H1 (cell line): ENCODE data around the gene TNS3. TPM values are rescaled to one million over a fixed set of nuclear protein-coding genes. Genes with fewer than 3 reads are reported as not detected.

Experiments
- CTCF ChIA-PET: fragments of 300-600 bp; sonication (Branson Sonifier 250); formaldehyde crosslinking; loops from one replicate; lab custom pipeline; 2021; ENCODE audit not compliant: partially characterized antibody; lab: Charles Lee
- POLR2A ChIA-PET: fragments of 300-600 bp; sonication (Branson Sonifier 250); formaldehyde crosslinking; loops from one replicate; lab custom pipeline; 2021; ENCODE audit warnings: inconsistent platforms; ENCODE audit not compliant: partially characterized antibody; lab: Charles Lee
- DNase-seq, 2 experiments: peaks; one replicate each; pipeline versions ENCODE4 v3.0.0 to v3.0.0-alpha.2; 2010 to 2022; ENCODE audit warnings: low spot score in 2 of 2, low read depth in 1 of 2, mixed read lengths in 1 of 2
- FAIRE-seq: peaks from 2 replicates; lab custom pipeline; 2011; peaks lifted over from hg19 to GRCh38; lab: Jason Lieb, UNC
- H2AFZ ChIP-seq: 2 replicates; pipeline ENCODE4 v1.8.1; 2012; ENCODE audit warnings: low read length, inconsistent platforms
- H2AK5ac ChIP-seq: 2 replicates; pipeline ENCODE4 v1.6.1; 2013; ENCODE audit warnings: low read depth, low read length
- H2BK120ac ChIP-seq: replicated peaks from 2 replicates; pipeline ENCODE3; 2013; ENCODE audit warnings: low read depth, low read length, inconsistent platforms
- H2BK12ac ChIP-seq: 2 replicates; pipeline ENCODE4 v1.6.1; 2013; ENCODE audit warnings: low read depth, low read length
- H2BK15ac ChIP-seq: 2 replicates; pipeline ENCODE4 v1.6.1; 2013; ENCODE audit warnings: low read length
- H2BK20ac ChIP-seq: 2 replicates; pipeline ENCODE4 v1.6.1; 2013; ENCODE audit warnings: low read length
- H2BK5ac ChIP-seq: 2 replicates; pipeline ENCODE4 v1.6.1; 2013; ENCODE audit warnings: low read depth, low read length
- H3K14ac ChIP-seq: 2 replicates; pipeline ENCODE4 v1.6.1; 2013; ENCODE audit warnings: inconsistent platforms; ENCODE audit not compliant: insufficient read length
- H3K18ac ChIP-seq: 2 replicates; pipeline ENCODE4 v1.6.1; 2013; ENCODE audit warnings: low read length; ENCODE audit errors: extremely low read depth
- H3K23ac ChIP-seq: 2 replicates; pipeline ENCODE4 v1.6.1; 2013; ENCODE audit warnings: inconsistent platforms; ENCODE audit not compliant: insufficient read length
- H3K23me2 ChIP-seq: 2 replicates; pipeline ENCODE4 v1.6.1; 2013; ENCODE audit warnings: low read depth, low read length
- H3K27ac ChIP-seq: 2 replicates; pipeline ENCODE4 v1.6.1; 2011; ENCODE audit warnings: low read depth, low read length, inconsistent platforms
- H3K27me3 ChIP-seq, 4 experiments: replicated peaks in 1 of 4; 1 replicate in 1 of 4; 2 replicates in 3 of 4; pipeline versions ENCODE4 v1.6.1 to v1.8.1; 2011 to 2013; ENCODE audit warnings: low read length in 3 of 4, mild to moderate bottlenecking in 3 of 4, inconsistent platforms in 2 of 4, mixed read lengths in 2 of 4, moderate library complexity in 1 of 4; ENCODE audit not compliant: control insufficient read depth in 3 of 4, insufficient read depth in 3 of 4; ENCODE audit errors: extremely low read depth in 1 of 4
- H3K36me3 ChIP-seq, 4 experiments: 2 replicates each; pipeline versions ENCODE4 v1.6.1 to v1.8.1; 2011 to 2013; ENCODE audit warnings: mild to moderate bottlenecking in 4 of 4, low read length in 3 of 4, moderate library complexity in 2 of 4, control low read depth in 1 of 4, inconsistent platforms in 1 of 4; ENCODE audit not compliant: insufficient read depth in 4 of 4, control insufficient read depth in 2 of 4
- H3K4ac ChIP-seq: replicated peaks from 2 replicates; pipeline ENCODE3; 2013; ENCODE audit warnings: low read length, low read depth, mixed read lengths, inconsistent platforms; ENCODE audit not compliant: insufficient read length
- H3K4me1 ChIP-seq, 4 experiments: replicated peaks in 1 of 4; 1 replicate in 1 of 4; 2 replicates in 3 of 4; pipeline versions ENCODE4 v1.6.1 to v1.8.1; 2011 to 2013; ENCODE audit warnings: low read length in 3 of 4, inconsistent platforms in 2 of 4, mixed read lengths in 1 of 4; ENCODE audit not compliant: insufficient read depth in 4 of 4, control insufficient read depth in 3 of 4
- H3K4me2 ChIP-seq, 2 experiments: 2 replicates each; pipeline versions ENCODE4 v1.6.1 to v1.8.1; 2011 to 2013; ENCODE audit warnings: low read depth in 2 of 2, low read length in 2 of 2, control low read depth in 1 of 2, inconsistent platforms in 1 of 2, mild to moderate bottlenecking in 1 of 2; ENCODE audit not compliant: insufficient read depth in 1 of 2
- H3K4me3 ChIP-seq, 4 experiments: fragments of 200-600, 300-600 bp in 1 of 4; sonication (generic), shearing (Covaris generic), sonication (Bioruptor Twin) in 1 of 4; 2 replicates each; pipeline versions ENCODE4 v1.5.1 to v1.8.1; 2011 to 2016; ENCODE audit warnings: low read length in 4 of 4, low read depth in 3 of 4, control low read depth in 2 of 4, inconsistent platforms in 2 of 4, mild to moderate bottlenecking in 2 of 4, mixed read lengths in 1 of 4, moderate library complexity in 1 of 4; ENCODE audit not compliant: insufficient read depth in 2 of 4; ENCODE audit errors: extremely low read depth in 1 of 4
- H3K56ac ChIP-seq: replicated peaks from 2 replicates; pipeline ENCODE3; 2013; ENCODE audit warnings: low read depth, mild to moderate bottlenecking, mixed read lengths, low read length, inconsistent platforms; ENCODE audit not compliant: insufficient read length
- H3K79me1 ChIP-seq: 2 replicates; pipeline ENCODE4 v1.6.1; 2013; ENCODE audit warnings: low read depth, low read length, control low read depth
- H3K79me2 ChIP-seq, 2 experiments: 2 replicates each; pipeline versions ENCODE4 v1.6.1 to v1.8.1; 2012 to 2013; ENCODE audit warnings: low read length in 2 of 2, mild to moderate bottlenecking in 2 of 2, inconsistent platforms in 1 of 2; ENCODE audit not compliant: insufficient read depth in 2 of 2, control insufficient read depth in 1 of 2
- H3K9ac ChIP-seq, 4 experiments: replicated peaks in 1 of 4; 1 replicate in 1 of 4; 2 replicates in 3 of 4; pipeline versions ENCODE4 v1.6.1 to v1.8.1; 2011 to 2013; ENCODE audit warnings: low read depth in 3 of 4, low read length in 3 of 4, control low read depth in 2 of 4, mild to moderate bottlenecking in 2 of 4, moderate library complexity in 2 of 4, inconsistent platforms in 1 of 4; ENCODE audit errors: extremely low read depth in 1 of 4
- H3K9me3 ChIP-seq, 2 experiments: 2 replicates each; pipeline versions ENCODE4 v1.6.1 to v1.8.1; 2012 to 2013; ENCODE audit warnings: mild to moderate bottlenecking in 2 of 2, moderate library complexity in 2 of 2, control low read depth in 1 of 2, inconsistent platforms in 1 of 2, low read depth in 1 of 2, low read length in 1 of 2, mixed read lengths in 1 of 2; ENCODE audit not compliant: insufficient read depth in 2 of 2
- H4K20me1 ChIP-seq, 2 experiments: replicated peaks in 1 of 2; 2 replicates each; pipeline versions ENCODE3 to v1.8.1; 2011 to 2013; ENCODE audit warnings: inconsistent platforms in 2 of 2, low read length in 2 of 2, mild to moderate bottlenecking in 1 of 2; ENCODE audit not compliant: insufficient read depth in 2 of 2, control insufficient read depth in 1 of 2
- H4K5ac ChIP-seq: 2 replicates; pipeline ENCODE4 v1.6.1; 2013; ENCODE audit warnings: low read length, low read depth, mixed read lengths, inconsistent platforms; ENCODE audit not compliant: insufficient read length
- H4K8ac ChIP-seq: 2 replicates; pipeline ENCODE4 v1.8.0; 2013; ENCODE audit warnings: mild to moderate bottlenecking, moderate library complexity, low read length, inconsistent platforms; ENCODE audit not compliant: insufficient read depth; ENCODE audit errors: extremely low read depth
- H4K91ac ChIP-seq: replicated peaks from 2 replicates; pipeline ENCODE3; 2013; ENCODE audit warnings: low read length, mixed read lengths, inconsistent platforms; ENCODE audit not compliant: insufficient read length
- GTF2F1 ChIP-seq: IDR thresholded peaks from 2 replicates; pipeline ENCODE4 v1.6.1; 2012; ENCODE audit warnings: low read depth, low read length, improper control_type of control experiment, borderline replicate concordance
- HDAC2 ChIP-seq, 2 experiments: fragments of 300-600 bp in 1 of 2; sonication (generic) in 1 of 2; IDR thresholded peaks; 2 replicates each; pipeline ENCODE4 v1.6.1; 2011 to 2012; ENCODE audit warnings: low read depth in 2 of 2, low read length in 2 of 2, mild to moderate bottlenecking in 2 of 2, moderate library complexity in 2 of 2, borderline replicate concordance in 1 of 2, inconsistent platforms in 1 of 2
- TEAD4 ChIP-seq: IDR thresholded peaks from 2 replicates; pipeline ENCODE4 v1.6.1; 2012; ENCODE audit warnings: low read depth, low read length, inconsistent platforms, mixed read lengths
- WGBS, 2 experiments: shearing (Covaris generic) in 1 of 2; methylation state at CpG; one replicate each; pipeline versions ENCODE4 v1.1.6 to v1.1.7; 2013 to 2015; ENCODE audit warnings: low lambda C conversion rate in 2 of 2, mixed read lengths in 2 of 2, inconsistent platforms in 1 of 2, low coverage in 1 of 2, missing lambda C conversion rate in 1 of 2; ENCODE audit not compliant: insufficient replicate concordance in 2 of 2, insufficient coverage in 1 of 2, insufficient read length in 1 of 2; ENCODE audit errors: extremely low coverage in 1 of 2, missing lambda C conversion rate in 1 of 2; 5-methylcytosine and 5-hydroxymethylcytosine counted together
- polyA plus RNA-seq, 7 experiments: library from polyadenylated mRNA; depleted of rRNA in 3 of 7; stranded (reverse) in 5 of 7; unstranded in 2 of 7; fragments of >200 nt in 5 of 7; fragments of 200-250 nt in 2 of 7; gene quantifications; 1 replicate in 5 of 7; 2 replicates in 1 of 7; 4 replicates in 1 of 7; pipeline versions ENCODE4 v1.2.1 to v1.2.3, GENCODE V29; 2011 to 2013; ENCODE audit warnings: missing spikeins in 2 of 7, mixed read lengths in 2 of 7
- total RNA-seq: library from RNA; stranded (reverse); fragmentation: NEBNext Ultra II Directional; extraction: Animal tissue kit (Norgen Biotek cat#: 25700); gene quantifications from 2 replicates; pipeline ENCODE4 v1.2.1, GENCODE V29; 2021

The TNS3 gene
- total and polyA plus RNA-seq, 2 of the 8 experiments (the other 6 are each of a cell fraction or from before 2014, with no cell fraction given) = 11.9 to 24.2 TPM

DNA sequence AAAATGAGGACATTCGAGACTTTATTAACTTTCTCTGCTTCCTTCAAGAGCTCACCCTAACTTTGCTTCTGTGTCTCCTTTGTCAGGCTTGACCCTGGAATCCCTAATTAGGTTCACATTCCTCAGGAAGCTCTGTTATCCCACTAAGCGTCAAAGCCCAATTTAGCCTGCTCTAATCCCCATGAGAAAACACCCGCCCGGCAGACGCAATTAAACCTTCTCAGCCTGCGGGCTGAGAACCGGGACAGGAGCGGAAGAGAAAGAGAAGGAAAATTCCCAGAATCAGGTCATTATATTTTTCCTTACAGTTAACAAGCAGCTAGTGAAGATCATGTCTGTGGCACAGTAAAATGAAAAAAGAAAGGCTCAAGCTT, 93.0 kb downstream of the TNS3 start:
- Histone ChIP-seq H2AK5ac (no peak overlapping the region), H4K91ac (no peak overlapping the region), H3K4me3 (no peak overlapping the region), H3K79me2 (no peaks in the 10 kb centered on the region; a peak in 1 of 4 replicates), H3K9ac (no peak overlapping the region), H3K27ac (no peak overlapping the region), H3K79me1 (peaks cover 12% of the 10 kb centered on the region), H4K20me1 (peaks cover 5 to 19% of the 10 kb centered on the region in 2 experiments), H3K4me1 (peaks cover 0 to 15% (median 8%) of the 10 kb centered on the region in 4 experiments; a peak in 4 of 7 replicates), H3K14ac (no peak overlapping the region), H4K8ac (no peak overlapping the region), H2BK12ac (no peak overlapping the region), H3K4me2 (no peak overlapping the region), H3K23ac (no peak overlapping the region), H3K56ac (no peak overlapping the region), H2BK120ac (no peak overlapping the region), H2BK20ac (no peak overlapping the region), H3K4ac (no peak overlapping the region), H3K27me3 (peaks cover 0 to 9% (median 5%) of the 10 kb centered on the region in 4 experiments; a peak in 6 of 7 replicates), H3K36me3 (no peaks in the 10 kb centered on the region), H2AFZ (no peak overlapping the region), H2BK5ac (no peak overlapping the region), H3K18ac (no peak overlapping the region), H2BK15ac (no peak overlapping the region), H4K5ac (no peak overlapping the region), H3K23me2 (peaks cover 6% of the 10 kb centered on the region; the same call in 1 of the 2 replicates), H3K9me3 (peaks cover 0 to 12% of the 10 kb centered on the region in 2 experiments; a peak in 2 of 4 replicates)
- ChIA-PET CTCF (interaction anchor here (0.6 to 1.2 kb wide), 5 partner anchors 9 to 404 kb away, joined by 3 to 5 read pairs (median 4); no protein-coding TSS in a partner anchor), POLR2A (interaction anchor here (0.7 kb wide), 1 partner anchor 18 kb away, joined by 3 read pairs; no protein-coding TSS in a partner anchor)
- 78% methylated on average over 8 of the region's 8 CpGs; no CpG with 5 or more reads in 1 of the 2 experiments for WGBS, 2 experiments
- no peak for TF ChIP-seq HDAC2 (IDR thresholded peaks at IDR 0.05; ENCODE audit: borderline replicate concordance in 1 of 2, low read depth in 2 of 2, low read length in 2 of 2)
- TF ChIP-seq GTF2F1 = no peak
- TF ChIP-seq TEAD4 = peak; percentile 64; the same call in 1 of the 2 replicates
- no peak for DNase-seq
- no peak for FAIRE-seq
